Parathyroid adenoma (tissue), 2 donors: ENCODE measurements around the gene KIF20B.
A peak's percentile ranks its signal among the peaks of the same experiment; 100 is the strongest.

Source experiments
- H2AFZ ChIP-seq: fragments of 300-600 bp; sonication (generic); one replicate; pipeline ENCODE4 v1.7.0; 2017; ENCODE audit warnings: antibody characterized with exemption, mild to moderate bottlenecking
- H3K27ac ChIP-seq: fragments of 300-600 bp; sonication (generic); one replicate; pipeline ENCODE4 v1.7.0; 2017
- H3K27me3 ChIP-seq: fragments of 300-600 bp; sonication (generic); one replicate; pipeline ENCODE4 v1.7.0; 2017; ENCODE audit warnings: low read length; ENCODE audit not compliant: control insufficient read depth, insufficient read depth
- H3K36me3 ChIP-seq: fragments of 300-600 bp; sonication (generic); one replicate; pipeline ENCODE4 v1.7.0; 2017; ENCODE audit warnings: low read length; ENCODE audit not compliant: control insufficient read depth, insufficient read depth
- H3K4me1 ChIP-seq: fragments of 300-600 bp; sonication (generic); one replicate; pipeline ENCODE4 v1.7.0; 2017; ENCODE audit warnings: control low read depth
- H3K4me2 ChIP-seq: fragments of 300-600 bp; sonication (generic); one replicate; pipeline ENCODE4 v1.7.0; 2017; ENCODE audit warnings: low read length
- H3K4me3 ChIP-seq: fragments of 300-600 bp; sonication (generic); one replicate; pipeline ENCODE4 v1.7.0; 2017; ENCODE audit warnings: low read depth, low read length
- H3K79me2 ChIP-seq: fragments of 300-600 bp; sonication (generic); one replicate; pipeline ENCODE4 v1.7.0; 2017; ENCODE audit warnings: control low read depth
- H3K9ac ChIP-seq: fragments of 300-600 bp; sonication (generic); one replicate; pipeline ENCODE4 v1.7.0; 2017; ENCODE audit warnings: mild to moderate bottlenecking
- H3K9me3 ChIP-seq: fragments of 300-600 bp; sonication (generic); one replicate; pipeline ENCODE4 v1.7.0; 2017; ENCODE audit warnings: low read length; ENCODE audit not compliant: control insufficient read depth
- TF ChIP-seq, protein P1 (sequence below): fragments of 300-600 bp; sonication (generic); IDR thresholded peaks from one replicate; pipeline ENCODE4 v1.7.0; 2017; ENCODE audit warnings: antibody characterized with exemption, mild to moderate bottlenecking
- donor health status: primary hyperparathyroidism.

Gene KIF20B

DNA sequence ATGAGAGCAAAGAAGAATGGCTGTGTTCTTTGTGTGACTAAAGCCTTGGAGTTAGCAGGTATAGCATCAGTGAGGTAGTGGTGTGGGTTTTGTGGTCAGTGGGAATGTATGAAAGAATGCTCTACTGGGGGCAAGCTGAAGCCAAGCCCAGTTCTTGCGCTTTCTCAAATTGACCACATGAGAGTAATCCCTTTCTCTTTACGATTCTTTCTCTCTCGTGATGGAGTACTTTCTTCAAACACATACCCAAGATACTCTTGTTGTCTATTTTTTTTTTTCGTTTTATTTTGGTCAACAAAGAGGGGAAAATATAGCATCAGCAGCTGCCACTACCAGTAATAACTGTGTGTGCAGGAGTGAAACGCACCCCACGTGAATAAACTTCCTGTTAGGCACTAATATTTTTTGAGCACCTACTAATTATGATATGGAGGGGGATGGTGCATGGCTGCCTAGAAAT, 48.0 kb upstream of the KIF20B start:
- Histone ChIP-seq H3K4me2 (no peak overlapping the region), H3K9ac (no peak overlapping the region), H3K27ac (no peak overlapping the region), H3K27me3 (no peaks in the 10 kb centered on the region), H3K9me3 (no peaks in the 10 kb centered on the region), H3K36me3 (no peaks in the 10 kb centered on the region), H3K4me3 (no peak overlapping the region), H2AFZ (no peak overlapping the region), H3K79me2 (no peaks in the 10 kb centered on the region), H3K4me1 (no peaks in the 10 kb centered on the region)
- TF ChIP-seq, protein P1, sequence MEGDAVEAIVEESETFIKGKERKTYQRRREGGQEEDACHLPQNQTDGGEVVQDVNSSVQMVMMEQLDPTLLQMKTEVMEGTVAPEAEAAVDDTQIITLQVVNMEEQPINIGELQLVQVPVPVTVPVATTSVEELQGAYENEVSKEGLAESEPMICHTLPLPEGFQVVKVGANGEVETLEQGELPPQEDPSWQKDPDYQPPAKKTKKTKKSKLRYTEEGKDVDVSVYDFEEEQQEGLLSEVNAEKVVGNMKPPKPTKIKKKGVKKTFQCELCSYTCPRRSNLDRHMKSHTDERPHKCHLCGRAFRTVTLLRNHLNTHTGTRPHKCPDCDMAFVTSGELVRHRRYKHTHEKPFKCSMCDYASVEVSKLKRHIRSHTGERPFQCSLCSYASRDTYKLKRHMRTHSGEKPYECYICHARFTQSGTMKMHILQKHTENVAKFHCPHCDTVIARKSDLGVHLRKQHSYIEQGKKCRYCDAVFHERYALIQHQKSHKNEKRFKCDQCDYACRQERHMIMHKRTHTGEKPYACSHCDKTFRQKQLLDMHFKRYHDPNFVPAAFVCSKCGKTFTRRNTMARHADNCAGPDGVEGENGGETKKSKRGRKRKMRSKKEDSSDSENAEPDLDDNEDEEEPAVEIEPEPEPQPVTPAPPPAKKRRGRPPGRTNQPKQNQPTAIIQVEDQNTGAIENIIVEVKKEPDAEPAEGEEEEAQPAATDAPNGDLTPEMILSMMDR: no peak

DNA sequence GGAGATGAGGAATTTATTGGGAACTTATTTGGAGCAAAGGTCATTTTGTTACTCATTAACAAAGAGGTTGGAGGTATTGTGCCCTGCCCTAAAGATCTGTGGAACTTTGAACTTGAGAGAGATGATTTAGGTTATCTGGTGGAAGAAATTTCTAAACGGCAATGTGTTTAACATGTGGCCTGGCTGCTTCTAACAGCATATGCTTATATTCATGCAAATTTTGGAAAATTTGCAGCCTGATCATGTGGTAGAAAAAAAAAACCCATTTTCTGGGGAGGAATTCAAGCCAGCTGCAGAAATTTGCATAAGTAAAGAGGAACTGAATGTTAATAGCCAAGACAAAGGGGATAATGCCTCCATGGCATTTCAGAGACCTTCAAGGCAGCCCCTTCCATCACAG, 45.7 kb upstream of the KIF20B start:
- Histone ChIP-seq H3K27ac (no peak overlapping the region), H3K4me3 (no peak overlapping the region)

DNA sequence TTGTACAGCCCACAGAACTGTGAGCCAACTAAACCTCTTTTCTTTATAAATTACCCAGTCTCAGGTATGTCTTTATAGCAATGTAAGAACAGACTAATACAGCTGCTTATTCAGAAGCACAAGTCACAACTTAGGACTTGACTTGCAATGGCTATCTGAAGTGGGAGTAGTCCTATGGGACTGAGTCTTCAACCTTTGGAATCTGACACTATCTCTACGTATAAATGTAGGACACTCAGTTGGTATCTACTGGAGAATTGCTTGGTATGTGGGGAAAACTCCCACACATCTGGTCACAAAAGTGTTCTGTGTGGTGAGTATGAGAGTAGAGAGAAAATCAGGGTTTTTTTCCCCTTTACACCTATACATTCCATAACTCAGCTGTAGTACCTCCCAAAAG, 44.1 kb upstream of the KIF20B start:
- peaks cover 5% of the 10 kb centered on the region for H3K4me1 ChIP-seq
- TF ChIP-seq, protein P1: no peak
- H3K4me3 ChIP-seq: no peak overlapping the region
- H2AFZ ChIP-seq: no peak overlapping the region
- no peak overlapping the region for H3K4me2 ChIP-seq
- H3K9ac ChIP-seq: no peak overlapping the region
- no peak overlapping the region for H3K27ac ChIP-seq
- H3K79me2 ChIP-seq: no peaks in the 10 kb centered on the region
- H3K27me3 ChIP-seq: no peaks in the 10 kb centered on the region
- no peaks in the 10 kb centered on the region for H3K9me3 ChIP-seq
- H3K36me3 ChIP-seq: no peaks in the 10 kb centered on the region

More for the DNA sequence above, 45.7 kb upstream of the KIF20B start:
- Histone ChIP-seq H3K27me3 (no peaks in the 10 kb centered on the region), H2AFZ (no peak overlapping the region), H3K4me2 (no peak overlapping the region), H3K79me2 (no peaks in the 10 kb centered on the region), H3K9me3 (no peaks in the 10 kb centered on the region), H3K9ac (no peak overlapping the region), H3K4me1 (peaks cover 5% of the 10 kb centered on the region), H3K36me3 (no peaks in the 10 kb centered on the region)
- TF ChIP-seq, protein P1: no peak

- Histone ChIP-seq H3K36me3 (no peaks in the 10 kb centered on the region), H3K4me3 (no peak overlapping the region), H3K4me2 (peak overlapping the region; percentile 15), H3K27me3 (no peaks in the 10 kb centered on the region), H3K9ac (no peak overlapping the region), H3K4me1 (peaks cover 5% of the 10 kb centered on the region), H3K27ac (no peak overlapping the region), H2AFZ (peak overlapping the region; percentile 51), H3K9me3 (no peaks in the 10 kb centered on the region), H3K79me2 (no peaks in the 10 kb centered on the region)
- TF ChIP-seq, protein P1: no peak
Measured at GRCh38 chr10:89659143-89660131, 42.0 kb upstream of the KIF20B start.
